ENCODE measurements around the gene FOXR1. TPM values are rescaled to one million over a fixed set of nuclear protein-coding genes. Genes with fewer than 3 reads are reported as not detected.

The FOXR1 gene
- total RNA-seq, 1 experiment from 2014 or later, result not detected

DNA sequence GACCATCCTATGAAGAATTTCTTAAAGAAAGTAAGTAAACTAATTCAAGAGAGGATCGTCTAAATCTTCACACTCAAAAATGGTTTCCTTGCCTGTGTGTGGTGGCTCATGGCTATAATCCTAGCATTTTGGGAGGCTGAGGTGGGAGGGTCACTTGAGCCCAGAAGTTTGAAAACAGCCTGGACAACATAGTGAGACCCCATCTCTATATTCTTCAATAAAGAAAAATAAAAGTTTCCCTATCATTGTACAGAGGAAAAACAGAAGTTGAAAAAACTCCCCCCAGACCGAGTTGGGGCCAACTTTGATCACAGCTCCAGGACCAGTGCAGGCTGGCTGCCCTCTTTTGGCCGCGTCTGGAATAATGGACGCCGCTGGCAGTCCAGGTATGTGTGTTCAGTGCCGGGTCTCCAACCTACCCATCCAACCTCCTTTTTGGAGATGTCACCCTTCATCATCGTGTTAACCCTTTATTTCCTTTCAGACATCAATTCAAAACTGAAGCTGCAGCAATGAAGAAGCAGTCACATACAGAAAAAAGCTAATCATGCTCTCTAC lies 43.6 kb downstream of the FOXR1 start (continued):
- TF ChIP-seq, protein P1, sequence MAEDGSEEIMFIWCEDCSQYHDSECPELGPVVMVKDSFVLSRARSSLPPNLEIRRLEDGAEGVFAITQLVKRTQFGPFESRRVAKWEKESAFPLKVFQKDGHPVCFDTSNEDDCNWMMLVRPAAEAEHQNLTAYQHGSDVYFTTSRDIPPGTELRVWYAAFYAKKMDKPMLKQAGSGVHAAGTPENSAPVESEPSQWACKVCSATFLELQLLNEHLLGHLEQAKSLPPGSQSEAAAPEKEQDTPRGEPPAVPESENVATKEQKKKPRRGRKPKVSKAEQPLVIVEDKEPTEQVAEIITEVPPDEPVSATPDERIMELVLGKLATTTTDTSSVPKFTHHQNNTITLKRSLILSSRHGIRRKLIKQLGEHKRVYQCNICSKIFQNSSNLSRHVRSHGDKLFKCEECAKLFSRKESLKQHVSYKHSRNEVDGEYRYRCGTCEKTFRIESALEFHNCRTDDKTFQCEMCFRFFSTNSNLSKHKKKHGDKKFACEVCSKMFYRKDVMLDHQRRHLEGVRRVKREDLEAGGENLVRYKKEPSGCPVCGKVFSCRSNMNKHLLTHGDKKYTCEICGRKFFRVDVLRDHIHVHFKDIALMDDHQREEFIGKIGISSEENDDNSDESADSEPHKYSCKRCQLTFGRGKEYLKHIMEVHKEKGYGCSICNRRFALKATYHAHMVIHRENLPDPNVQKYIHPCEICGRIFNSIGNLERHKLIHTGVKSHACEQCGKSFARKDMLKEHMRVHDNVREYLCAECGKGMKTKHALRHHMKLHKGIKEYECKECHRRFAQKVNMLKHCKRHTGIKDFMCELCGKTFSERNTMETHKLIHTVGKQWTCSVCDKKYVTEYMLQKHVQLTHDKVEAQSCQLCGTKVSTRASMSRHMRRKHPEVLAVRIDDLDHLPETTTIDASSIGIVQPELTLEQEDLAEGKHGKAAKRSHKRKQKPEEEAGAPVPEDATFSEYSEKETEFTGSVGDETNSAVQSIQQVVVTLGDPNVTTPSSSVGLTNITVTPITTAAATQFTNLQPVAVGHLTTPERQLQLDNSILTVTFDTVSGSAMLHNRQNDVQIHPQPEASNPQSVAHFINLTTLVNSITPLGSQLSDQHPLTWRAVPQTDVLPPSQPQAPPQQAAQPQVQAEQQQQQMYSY (CRISPR knock-in tag; IDR thresholded peaks at IDR 0.05), result no peak
- no peak for TF ChIP-seq FOXK1 (CRISPR knock-in tag; IDR thresholded peaks at IDR 0.05)
- TF ChIP-seq, protein P2, sequence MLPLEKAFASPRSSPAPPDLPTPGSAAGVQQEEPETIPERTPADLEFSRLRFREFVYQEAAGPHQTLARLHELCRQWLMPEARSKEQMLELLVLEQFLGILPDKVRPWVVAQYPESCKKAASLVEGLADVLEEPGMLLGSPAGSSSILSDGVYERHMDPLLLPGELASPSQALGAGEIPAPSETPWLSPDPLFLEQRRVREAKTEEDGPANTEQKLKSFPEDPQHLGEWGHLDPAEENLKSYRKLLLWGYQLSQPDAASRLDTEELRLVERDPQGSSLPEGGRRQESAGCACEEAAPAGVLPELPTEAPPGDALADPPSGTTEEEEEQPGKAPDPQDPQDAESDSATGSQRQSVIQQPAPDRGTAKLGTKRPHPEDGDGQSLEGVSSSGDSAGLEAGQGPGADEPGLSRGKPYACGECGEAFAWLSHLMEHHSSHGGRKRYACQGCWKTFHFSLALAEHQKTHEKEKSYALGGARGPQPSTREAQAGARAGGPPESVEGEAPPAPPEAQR (CRISPR knock-in tag; IDR thresholded peaks at IDR 0.05), result no peak
- TF ChIP-seq, protein P3, sequence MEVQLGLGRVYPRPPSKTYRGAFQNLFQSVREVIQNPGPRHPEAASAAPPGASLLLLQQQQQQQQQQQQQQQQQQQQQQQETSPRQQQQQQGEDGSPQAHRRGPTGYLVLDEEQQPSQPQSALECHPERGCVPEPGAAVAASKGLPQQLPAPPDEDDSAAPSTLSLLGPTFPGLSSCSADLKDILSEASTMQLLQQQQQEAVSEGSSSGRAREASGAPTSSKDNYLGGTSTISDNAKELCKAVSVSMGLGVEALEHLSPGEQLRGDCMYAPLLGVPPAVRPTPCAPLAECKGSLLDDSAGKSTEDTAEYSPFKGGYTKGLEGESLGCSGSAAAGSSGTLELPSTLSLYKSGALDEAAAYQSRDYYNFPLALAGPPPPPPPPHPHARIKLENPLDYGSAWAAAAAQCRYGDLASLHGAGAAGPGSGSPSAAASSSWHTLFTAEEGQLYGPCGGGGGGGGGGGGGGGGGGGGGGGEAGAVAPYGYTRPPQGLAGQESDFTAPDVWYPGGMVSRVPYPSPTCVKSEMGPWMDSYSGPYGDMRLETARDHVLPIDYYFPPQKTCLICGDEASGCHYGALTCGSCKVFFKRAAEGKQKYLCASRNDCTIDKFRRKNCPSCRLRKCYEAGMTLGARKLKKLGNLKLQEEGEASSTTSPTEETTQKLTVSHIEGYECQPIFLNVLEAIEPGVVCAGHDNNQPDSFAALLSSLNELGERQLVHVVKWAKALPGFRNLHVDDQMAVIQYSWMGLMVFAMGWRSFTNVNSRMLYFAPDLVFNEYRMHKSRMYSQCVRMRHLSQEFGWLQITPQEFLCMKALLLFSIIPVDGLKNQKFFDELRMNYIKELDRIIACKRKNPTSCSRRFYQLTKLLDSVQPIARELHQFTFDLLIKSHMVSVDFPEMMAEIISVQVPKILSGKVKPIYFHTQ (CRISPR knock-in tag; IDR thresholded peaks at IDR 0.05), result peak; percentile 60
- TF ChIP-seq ZNF121 (CRISPR knock-in tag; IDR thresholded peaks at IDR 0.05), result peak; percentile 77
- TF ChIP-seq NR3C1 (CRISPR knock-in tag; conservative IDR thresholded peaks at IDR 0.05; ENCODE audit: low read depth), result no peak
- no peak for TF ChIP-seq ATF6 (CRISPR knock-in tag; IDR thresholded peaks at IDR 0.05)
- TF ChIP-seq ZBTB21 (CRISPR knock-in tag; IDR thresholded peaks at IDR 0.05; ENCODE audit: borderline replicate concordance), result no peak
- TF ChIP-seq, protein P4, sequence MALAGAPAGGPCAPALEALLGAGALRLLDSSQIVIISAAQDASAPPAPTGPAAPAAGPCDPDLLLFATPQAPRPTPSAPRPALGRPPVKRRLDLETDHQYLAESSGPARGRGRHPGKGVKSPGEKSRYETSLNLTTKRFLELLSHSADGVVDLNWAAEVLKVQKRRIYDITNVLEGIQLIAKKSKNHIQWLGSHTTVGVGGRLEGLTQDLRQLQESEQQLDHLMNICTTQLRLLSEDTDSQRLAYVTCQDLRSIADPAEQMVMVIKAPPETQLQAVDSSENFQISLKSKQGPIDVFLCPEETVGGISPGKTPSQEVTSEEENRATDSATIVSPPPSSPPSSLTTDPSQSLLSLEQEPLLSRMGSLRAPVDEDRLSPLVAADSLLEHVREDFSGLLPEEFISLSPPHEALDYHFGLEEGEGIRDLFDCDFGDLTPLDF (CRISPR knock-in tag; IDR thresholded peaks at IDR 0.05), result no peak
- no peak for TF ChIP-seq NFYB (CRISPR knock-in tag; conservative IDR thresholded peaks at IDR 0.05; ENCODE audit: low read depth)
- TF ChIP-seq, protein P5, sequence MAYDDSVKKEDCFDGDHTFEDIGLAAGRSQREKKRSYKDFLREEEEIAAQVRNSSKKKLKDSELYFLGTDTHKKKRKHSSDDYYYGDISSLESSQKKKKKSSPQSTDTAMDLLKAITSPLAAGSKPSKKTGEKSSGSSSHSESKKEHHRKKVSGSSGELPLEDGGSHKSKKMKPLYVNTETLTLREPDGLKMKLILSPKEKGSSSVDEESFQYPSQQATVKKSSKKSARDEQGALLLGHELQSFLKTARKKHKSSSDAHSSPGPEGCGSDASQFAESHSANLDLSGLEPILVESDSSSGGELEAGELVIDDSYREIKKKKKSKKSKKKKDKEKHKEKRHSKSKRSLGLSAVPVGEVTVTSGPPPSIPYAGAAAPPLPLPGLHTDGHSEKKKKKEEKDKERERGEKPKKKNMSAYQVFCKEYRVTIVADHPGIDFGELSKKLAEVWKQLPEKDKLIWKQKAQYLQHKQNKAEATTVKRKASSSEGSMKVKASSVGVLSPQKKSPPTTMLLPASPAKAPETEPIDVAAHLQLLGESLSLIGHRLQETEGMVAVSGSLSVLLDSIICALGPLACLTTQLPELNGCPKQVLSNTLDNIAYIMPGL (CRISPR knock-in tag; IDR thresholded peaks at IDR 0.05), result no peak

All from WTC11 (cell line).